Measurements from ENCODE around the gene AP1S2.
"Not testable (repeated sequence)": the region's sequence is repeated elsewhere in the genome, so short reads cannot be mapped to it uniquely, and the experiment has no call there.

AP1S2 gene

GRCh38 chrX:15854080-15854655, 445 bp downstream of the AP1S2 start:
- peak; percentile 9 for DNase-seq

GRCh38 chrX:15853586-15854079, 980 bp downstream of the AP1S2 start:
- DNase-seq: no peak

GRCh38 chrX:15849555-15849954, 5.1 kb downstream of the AP1S2 start:
- DNase-seq: no peak

- DNase-seq: no peak
These were observed 6.0 kb downstream of the AP1S2 start for GRCh38 chrX:15848576-15848975.

GRCh38 chrX:15843960-15844359, 10.7 kb downstream of the AP1S2 start:
- DNase-seq: no peak

GRCh38 chrX:15841853-15842516, 12.6 kb downstream of the AP1S2 start:
- no peak for DNase-seq

- no peak for DNase-seq
These were observed 16.6 kb downstream of the AP1S2 start for GRCh38 chrX:15838017-15838416.

GRCh38 chrX:15834827-15835595, 19.6 kb downstream of the AP1S2 start:
- DNase-seq: no peak

- no peak for DNase-seq
These were observed 20.6 kb downstream of the AP1S2 start for GRCh38 chrX:15834053-15834452.

- DNase-seq: not testable (repeated sequence)
These were observed 23.3 kb downstream of the AP1S2 start for GRCh38 chrX:15831347-15831746.

- no peak for DNase-seq
These were observed 25.4 kb downstream of the AP1S2 start for GRCh38 chrX:15829217-15829616.

GRCh38 chrX:15825936-15826335, 28.7 kb downstream of the AP1S2 start:
- no peak for DNase-seq

GRCh38 chrX:15822922-15823321, 31.7 kb downstream of the AP1S2 start:
- DNase-seq: no peak

GRCh38 chrX:15820106-15821073, 34.2 kb downstream of the AP1S2 start:
- no peak for DNase-seq

GRCh38 chrX:15816886-15817285, 37.7 kb downstream of the AP1S2 start:
- DNase-seq: no peak

- DNase-seq: no peak
These were observed 38.2 kb downstream of the AP1S2 start for GRCh38 chrX:15816438-15816809.

GRCh38 chrX:15815779-15816437, 38.7 kb downstream of the AP1S2 start:
- DNase-seq: no peak

GRCh38 chrX:15814771-15815365, 39.7 kb downstream of the AP1S2 start:
- no peak for DNase-seq

GRCh38 chrX:15813416-15813815, 41.2 kb downstream of the AP1S2 start:
- no peak for DNase-seq

- no peak for DNase-seq
These were observed 42.2 kb downstream of the AP1S2 start for GRCh38 chrX:15812192-15812938.

- DNase-seq: no peak
These were observed 46.4 kb downstream of the AP1S2 start for GRCh38 chrX:15808254-15808653.

Data from NCI-H510A (cell line).